Naive B cell (primary cell): ENCODE data around the gene SRSF11. TPM values are rescaled to one million over a fixed set of nuclear protein-coding genes. Genes with fewer than 3 reads are reported as not detected.
A peak's percentile ranks its signal among the peaks of the same experiment; 100 is the strongest.

Experiments
- ATAC-seq, 2 donors: fragments of 150-1000 bp; cut with Tn5 transposase; 2 replicates each; pipeline ENCODE4 v1.10.0; 2021; ENCODE audit warnings: low read depth in 2 of 2, mild to moderate bottlenecking in 2 of 2, moderate library complexity in 2 of 2
- DNase-seq: peaks from one replicate; pipeline ENCODE4 v3.0.0; 2022
- H3K27ac Mint-ChIP-seq, 6 donors: one replicate each; pipeline ENCODE4 v1.8.0; 2020 to 2022; ENCODE audit warnings: mild to moderate bottlenecking in 6 of 6, mixed read lengths in 6 of 6, moderate library complexity in 5 of 6, inconsistent platforms in 2 of 6
- H3K27me3 Mint-ChIP-seq, 3 donors: one replicate each; pipeline ENCODE4 v1.8.0; 2021 to 2022; ENCODE audit warnings: mixed read lengths in 3 of 3, mild to moderate bottlenecking in 1 of 3
- H3K36me3 Mint-ChIP-seq, 2 donors: one replicate each; pipeline ENCODE4 v1.8.0; 2020 to 2022; ENCODE audit warnings: mixed read lengths in 2 of 2, inconsistent platforms in 1 of 2, mild to moderate bottlenecking in 1 of 2
- H3K4me1 Mint-ChIP-seq, 3 donors: one replicate each; pipeline ENCODE4 v1.8.0; 2020 to 2022; ENCODE audit warnings: mixed read lengths in 3 of 3, inconsistent platforms in 1 of 3, mild to moderate bottlenecking in 1 of 3, moderate library complexity in 1 of 3
- H3K4me3 Mint-ChIP-seq, 8 donors: one replicate each; pipeline ENCODE4 v1.8.0; 2020 to 2022; ENCODE audit warnings: mild to moderate bottlenecking in 8 of 8, mixed read lengths in 8 of 8, moderate library complexity in 8 of 8, inconsistent platforms in 2 of 8
- H3K9me3 Mint-ChIP-seq, 7 donors: one replicate each; pipeline ENCODE4 v1.8.0; 2020 to 2022; ENCODE audit warnings: mixed read lengths in 7 of 7, mild to moderate bottlenecking in 5 of 7, inconsistent platforms in 2 of 7, moderate library complexity in 1 of 7
- polyA plus RNA-seq, 6 donors: library from polyadenylated mRNA; unstranded; fragments of 300-500 nt; fragmentation: Illumina TruSeq; gene quantifications; one replicate each; pipeline ENCODE4 v1.2.3, GENCODE V29; 2021; ENCODE audit warnings: low read depth in 6 of 6

The SRSF11 gene
- polyA plus RNA-seq, 6 donors from 2014 or later, result 56.2 to 95.3 (median 78.1) TPM

- ATAC-seq, result no peak
- no peaks in the 10 kb centered on the region for H3K9me3 Mint-ChIP-seq
- H3K27ac Mint-ChIP-seq, result peak overlapping the region in 1 of 6 donors; percentile 9
- peaks cover 0 to 19% of the 10 kb centered on the region in 2 donors for H3K36me3 Mint-ChIP-seq
- no peak overlapping the region for H3K4me3 Mint-ChIP-seq
- H3K4me1 Mint-ChIP-seq, result peaks cover 0 to 12% (median 10%) of the 10 kb centered on the region in 3 donors
- DNase-seq, result no peak
- no peaks in the 10 kb centered on the region for H3K27me3 Mint-ChIP-seq
Observed at GRCh38 chr1:70231475-70231874, 10.3 kb downstream of the SRSF11 start.

GRCh38 chr1:70234733-70235132, 13.6 kb downstream of the SRSF11 start:
- Mint-ChIP-seq H3K36me3 (peaks cover 0 to 12% of the 10 kb centered on the region in 2 donors), H3K9me3 (no peaks in the 10 kb centered on the region), H3K4me1 (peaks cover 0 to 3% (median 0%) of the 10 kb centered on the region in 3 donors), H3K27ac (no peak overlapping the region), H3K27me3 (no peaks in the 10 kb centered on the region), H3K4me3 (no peak overlapping the region)
- no peak for DNase-seq
- ATAC-seq, result no peak

- Mint-ChIP-seq H3K4me3 (no peak overlapping the region), H3K4me1 (peaks cover 0 to 4% (median 0%) of the 10 kb centered on the region in 3 donors), H3K27me3 (no peaks in the 10 kb centered on the region), H3K27ac (no peak overlapping the region), H3K9me3 (no peaks in the 10 kb centered on the region), H3K36me3 (peaks cover 16 to 21% of the 10 kb centered on the region in 2 donors)
- DNase-seq, result no peak
- ATAC-seq, result no peak
Observed at GRCh38 chr1:70239940-70240339, 18.8 kb downstream of the SRSF11 start.

GRCh38 chr1:70247122-70247521, 25.9 kb downstream of the SRSF11 start:
- H3K4me3 Mint-ChIP-seq, result no peak overlapping the region
- H3K27ac Mint-ChIP-seq, result no peak overlapping the region
- no peaks in the 10 kb centered on the region for H3K27me3 Mint-ChIP-seq
- peaks cover 46 to 47% of the 10 kb centered on the region in 2 donors for H3K36me3 Mint-ChIP-seq
- no peak for ATAC-seq
- no peak for DNase-seq
- no peaks in the 10 kb centered on the region for H3K9me3 Mint-ChIP-seq
- peaks cover 0 to 9% (median 4%) of the 10 kb centered on the region in 3 donors for H3K4me1 Mint-ChIP-seq

GRCh38 chr1:70247768-70248167, 26.6 kb downstream of the SRSF11 start:
- no peak overlapping the region for H3K4me3 Mint-ChIP-seq
- no peak for DNase-seq
- ATAC-seq, result no peak
- no peaks in the 10 kb centered on the region for H3K27me3 Mint-ChIP-seq
- peaks cover 46 to 47% of the 10 kb centered on the region in 2 donors for H3K36me3 Mint-ChIP-seq
- H3K9me3 Mint-ChIP-seq, result no peaks in the 10 kb centered on the region
- peaks cover 0 to 9% (median 4%) of the 10 kb centered on the region in 3 donors for H3K4me1 Mint-ChIP-seq
- no peak overlapping the region for H3K27ac Mint-ChIP-seq

GRCh38 chr1:70248729-70249128, 27.5 kb downstream of the SRSF11 start:
- Mint-ChIP-seq H3K9me3 (no peaks in the 10 kb centered on the region), H3K4me3 (no peak overlapping the region), H3K36me3 (peaks cover 44 to 46% of the 10 kb centered on the region in 2 donors), H3K4me1 (peaks cover 0 to 9% (median 4%) of the 10 kb centered on the region in 3 donors), H3K27me3 (no peaks in the 10 kb centered on the region), H3K27ac (peak overlapping the region in 1 of 6 donors; percentile 44)
- ATAC-seq, result no peak
- DNase-seq, result no peak

- no peaks in the 10 kb centered on the region for H3K4me1 Mint-ChIP-seq
- no peaks in the 10 kb centered on the region for H3K36me3 Mint-ChIP-seq
- no peak overlapping the region for H3K4me3 Mint-ChIP-seq
- ATAC-seq (no peak), DNase-seq (no peak)
- H3K9me3 Mint-ChIP-seq, result no peaks in the 10 kb centered on the region
- no peaks in the 10 kb centered on the region for H3K27me3 Mint-ChIP-seq
- peak overlapping the region in 1 of 6 donors; percentile 43 for H3K27ac Mint-ChIP-seq
Observed at GRCh38 chr1:70256664-70257063, 35.5 kb downstream of the SRSF11 start.

- Mint-ChIP-seq H3K27me3 (no peaks in the 10 kb centered on the region), H3K4me1 (no peaks in the 10 kb centered on the region), H3K36me3 (peaks cover 26 to 36% of the 10 kb centered on the region in 2 donors), H3K9me3 (peaks cover 0 to 5% (median 0%) of the 10 kb centered on the region in 7 donors), H3K27ac (no peak overlapping the region), H3K4me3 (no peak overlapping the region)
- ATAC-seq (no peak), DNase-seq (no peak)
Observed at GRCh38 chr1:70264839-70265238, 43.7 kb downstream of the SRSF11 start.

- peak overlapping the region in 1 of 6 donors; percentile 5 for H3K27ac Mint-ChIP-seq
Observed at GRCh38 chr1:70265946-70266345, 44.8 kb downstream of the SRSF11 start.

GRCh38 chr1:70277875-70278274, 56.7 kb downstream of the SRSF11 start:
- Mint-ChIP-seq H3K27ac (peak overlapping the region in 2 of 6 donors; percentile 64 to 72), H3K36me3 (peaks cover 0 to 19% of the 10 kb centered on the region in 2 donors), H3K4me1 (peaks cover 0 to 4% (median 0%) of the 10 kb centered on the region in 3 donors), H3K9me3 (no peaks in the 10 kb centered on the region), H3K4me3 (no peak overlapping the region), H3K27me3 (no peaks in the 10 kb centered on the region)
- no peak for DNase-seq
- no peak for ATAC-seq

More at GRCh38 chr1:70265946-70266345, 44.8 kb downstream of the SRSF11 start:
- H3K4me3 Mint-ChIP-seq, result no peak overlapping the region
- H3K27me3 Mint-ChIP-seq, result no peaks in the 10 kb centered on the region
- no peaks in the 10 kb centered on the region for H3K4me1 Mint-ChIP-seq
- DNase-seq, result no peak
- peaks cover 0 to 5% (median 0%) of the 10 kb centered on the region in 7 donors for H3K9me3 Mint-ChIP-seq
- no peak for ATAC-seq
- peaks cover 26 to 36% of the 10 kb centered on the region in 2 donors for H3K36me3 Mint-ChIP-seq

- ATAC-seq, result no peak
- no peaks in the 10 kb centered on the region for H3K9me3 Mint-ChIP-seq
- H3K27me3 Mint-ChIP-seq, result no peaks in the 10 kb centered on the region
- H3K27ac Mint-ChIP-seq, result peak overlapping the region in 2 of 6 donors; percentile 17 to 34
- no peak for DNase-seq
- H3K4me1 Mint-ChIP-seq, result peaks cover 0 to 4% (median 0%) of the 10 kb centered on the region in 3 donors
- H3K4me3 Mint-ChIP-seq, result no peak overlapping the region
- peaks cover 0 to 19% of the 10 kb centered on the region in 2 donors for H3K36me3 Mint-ChIP-seq
Observed at GRCh38 chr1:70278710-70279109, 57.5 kb downstream of the SRSF11 start.

- no peaks in the 10 kb centered on the region for H3K9me3 Mint-ChIP-seq
- H3K27me3 Mint-ChIP-seq, result no peaks in the 10 kb centered on the region
- H3K4me1 Mint-ChIP-seq, result no peaks in the 10 kb centered on the region
- ATAC-seq, result no peak
- no peak overlapping the region for H3K4me3 Mint-ChIP-seq
- no peak for DNase-seq
- H3K27ac Mint-ChIP-seq, result peak overlapping the region in 2 of 6 donors; percentile 2 to 16
- peaks cover 0 to 17% of the 10 kb centered on the region in 2 donors for H3K36me3 Mint-ChIP-seq
Observed at GRCh38 chr1:70284366-70284765, 63.2 kb downstream of the SRSF11 start.

- no peaks in the 10 kb centered on the region for H3K9me3 Mint-ChIP-seq
- no peak overlapping the region for H3K27ac Mint-ChIP-seq
- no peaks in the 10 kb centered on the region for H3K4me1 Mint-ChIP-seq
- no peaks in the 10 kb centered on the region for H3K27me3 Mint-ChIP-seq
- H3K4me3 Mint-ChIP-seq, result no peak overlapping the region
- DNase-seq (no peak), ATAC-seq (no peak)
- H3K36me3 Mint-ChIP-seq, result peaks cover 0 to 11% of the 10 kb centered on the region in 2 donors
Observed at GRCh38 chr1:70286453-70286852, 65.3 kb downstream of the SRSF11 start.

GRCh38 chr1:70288166-70288565, 67.0 kb downstream of the SRSF11 start:
- Mint-ChIP-seq H3K4me1 (peaks cover 0 to 2% (median 1%) of the 10 kb centered on the region in 3 donors), H3K27me3 (no peaks in the 10 kb centered on the region), H3K4me3 (no peak overlapping the region), H3K27ac (peak overlapping the region in 2 of 6 donors; percentile 3 to 96), H3K9me3 (no peaks in the 10 kb centered on the region), H3K36me3 (peaks cover 0 to 17% of the 10 kb centered on the region in 2 donors)
- no peak for DNase-seq
- ATAC-seq, result no peak
